Upper lobe of left lung (tissue), 6 donors: Measurements from ENCODE around the gene ERLIN1. TPM values are rescaled to one million over a fixed set of nuclear protein-coding genes. Genes with fewer than 3 reads are reported as not detected.

Experiments
- ATAC-seq, 2 donors: fragments of 200-7000 bp; cut with Tn5 transposase; one replicate each; pipeline ENCODE4 v1.9.1; 2022; ENCODE audit warnings: mild to moderate bottlenecking in 2 of 2, moderate library complexity in 2 of 2; ENCODE audit not compliant: low FRiP score in 2 of 2
- DNase-seq, 2 donors: peaks; one replicate each; pipeline ENCODE4 v3.0.0-alpha.2; 2019 to 2020
- H3K27ac ChIP-seq, 4 donors: fragments of 200-600 bp; sonication (generic); one replicate each; pipeline ENCODE4 v1.5.1; 2016 to 2019
- H3K27me3 ChIP-seq, 4 donors: fragments of 200-600 bp; sonication (generic); one replicate each; pipeline ENCODE4 v1.5.1; 2017 to 2019
- H3K36me3 ChIP-seq, 4 donors: fragments of 200-600 bp; sonication (generic); one replicate each; pipeline ENCODE4 v1.5.1; 2016 to 2019
- H3K4me1 ChIP-seq, 4 donors: fragments of 200-600 bp; sonication (generic); one replicate each; pipeline ENCODE4 v1.5.1; 2018 to 2019
- H3K4me3 ChIP-seq, 4 donors: fragments of 200-600 bp; sonication (generic); one replicate each; pipeline ENCODE4 v1.5.1; 2017 to 2019; ENCODE audit warnings: mild to moderate bottlenecking in 2 of 4, moderate library complexity in 1 of 4
- H3K9me3 ChIP-seq, 4 donors: fragments of 200-600 bp; sonication (generic); one replicate each; pipeline ENCODE4 v1.5.1; 2018 to 2019
- CTCF ChIP-seq, 6 experiments: fragments of 450-650 bp in 4 of 6; fragments of 200-600 bp in 2 of 6; sonication (generic) in 2 of 6; IDR thresholded peaks; one replicate each; pipeline ENCODE4 v1.5.1; 2016 to 2019; ENCODE audit warnings: antibody characterized with exemption in 6 of 6
- EP300 ChIP-seq, 4 donors: sonication (generic); formaldehyde crosslinking; IDR thresholded peaks; one replicate each; pipeline ENCODE4 v1.5.1; 2017; ENCODE audit warnings: antibody characterized with exemption in 4 of 4, control low read depth in 2 of 4
- POLR2A ChIP-seq, 4 donors: fragments of 450-650 bp; IDR thresholded peaks; one replicate each; pipeline ENCODE4 v1.5.1; 2016 to 2017; ENCODE audit warnings: antibody characterized with exemption in 4 of 4, mild to moderate bottlenecking in 2 of 4
- POLR2AphosphoS5 ChIP-seq, 2 donors: sonication (generic); formaldehyde crosslinking; IDR thresholded peaks; one replicate each; pipeline ENCODE4 v1.5.1; 2017; ENCODE audit warnings: antibody characterized with exemption in 2 of 2
- WGBS, 2 donors: methylation state at CpG; one replicate each; pipeline ENCODE4 v1.1.5; 2017 to 2018; 5-methylcytosine and 5-hydroxymethylcytosine counted together
- total RNA-seq, 6 donors: library from RNA; depleted of rRNA in 4 of 6; stranded (reverse); fragments of >200 nt in 4 of 6; gene quantifications; one replicate each; pipeline versions ENCODE4 v1.1.0 to v1.2.1, GENCODE V29; 2016 to 2021
- donor health status: DM: no; HTN: no; CAD: no; lungs with moderate emphysema.
- donor health status: DM: no; HTN: yes; CAD: no; lungs with severe emphysema.

ERLIN1 gene
- total RNA-seq, 6 donors from 2014 or later: 9.4 to 40.7 (median 24.4) TPM

GRCh38 chr10:100222529-100222928, 36.7 kb upstream of the ERLIN1 start:
- no peak for ATAC-seq
- H3K4me3 ChIP-seq: no peak overlapping the region
- H3K27me3 ChIP-seq: no peaks in the 10 kb centered on the region
- TF ChIP-seq EP300 (IDR thresholded peaks at IDR 0.05): no peak
- no peak for TF ChIP-seq POLR2A (IDR thresholded peaks at IDR 0.05)
- TF ChIP-seq CTCF (IDR thresholded peaks at IDR 0.05): no peak
- no peak for TF ChIP-seq POLR2AphosphoS5 (IDR thresholded peaks at IDR 0.05)
- no peaks in the 10 kb centered on the region for H3K9me3 ChIP-seq
- H3K27ac ChIP-seq: no peak overlapping the region
- no peaks in the 10 kb centered on the region for H3K4me1 ChIP-seq
- 96 to 100% methylated on average over 2 of the region's 2 CpGs for WGBS, 2 donors
- DNase-seq: no peak
- peaks cover 17 to 81% (median 48%) of the 10 kb centered on the region in 4 donors for H3K36me3 ChIP-seq

- DNase-seq (no peak), ATAC-seq (no peak)
- Histone ChIP-seq H3K27ac (no peak overlapping the region), H3K4me1 (no peaks in the 10 kb centered on the region), H3K27me3 (no peaks in the 10 kb centered on the region), H3K36me3 (peaks cover 25 to 93% (median 46%) of the 10 kb centered on the region in 4 donors), H3K4me3 (no peak overlapping the region), H3K9me3 (no peaks in the 10 kb centered on the region)
- 93 to 98% methylated on average over 2 of the region's 2 CpGs for WGBS, 2 donors
- TF ChIP-seq EP300 (IDR thresholded peaks at IDR 0.05) (no peak), POLR2AphosphoS5 (IDR thresholded peaks at IDR 0.05) (no peak), CTCF (IDR thresholded peaks at IDR 0.05) (no peak), POLR2A (IDR thresholded peaks at IDR 0.05) (no peak)
Measured at GRCh38 chr10:100216006-100216405, 30.2 kb upstream of the ERLIN1 start.

- Histone ChIP-seq H3K27me3 (no peaks in the 10 kb centered on the region), H3K9me3 (no peaks in the 10 kb centered on the region), H3K4me1 (no peaks in the 10 kb centered on the region), H3K27ac (no peak overlapping the region), H3K36me3 (peaks cover 25 to 81% (median 40%) of the 10 kb centered on the region in 4 donors), H3K4me3 (no peak overlapping the region)
- ATAC-seq: no peak
- WGBS, 2 donors: 83 to 91% methylated on average over 7 of the region's 7 CpGs
- no peak for TF ChIP-seq EP300 (IDR thresholded peaks at IDR 0.05)
- TF ChIP-seq POLR2A (IDR thresholded peaks at IDR 0.05): no peak
- no peak for TF ChIP-seq CTCF (IDR thresholded peaks at IDR 0.05)
- no peak for TF ChIP-seq POLR2AphosphoS5 (IDR thresholded peaks at IDR 0.05)
- DNase-seq: no peak
Measured at GRCh38 chr10:100209303-100209702, 23.5 kb upstream of the ERLIN1 start.

GRCh38 chr10:100208276-100208675, 22.4 kb upstream of the ERLIN1 start:
- no peak for ATAC-seq
- WGBS, 2 donors: 88 to 93% methylated on average over 9 of the region's 9 CpGs
- no peak for DNase-seq
- Histone ChIP-seq H3K36me3 (peaks cover 25 to 81% (median 45%) of the 10 kb centered on the region in 4 donors), H3K27ac (no peak overlapping the region), H3K27me3 (no peaks in the 10 kb centered on the region), H3K9me3 (no peaks in the 10 kb centered on the region), H3K4me1 (no peaks in the 10 kb centered on the region), H3K4me3 (no peak overlapping the region)
- TF ChIP-seq POLR2A (IDR thresholded peaks at IDR 0.05) (no peak), POLR2AphosphoS5 (IDR thresholded peaks at IDR 0.05) (no peak), EP300 (IDR thresholded peaks at IDR 0.05) (no peak), CTCF (IDR thresholded peaks at IDR 0.05) (no peak)

- H3K4me1 ChIP-seq: no peaks in the 10 kb centered on the region
- 95 to 96% methylated on average over 2 of the region's 2 CpGs for WGBS, 2 donors
- TF ChIP-seq POLR2A (IDR thresholded peaks at IDR 0.05) (no peak), POLR2AphosphoS5 (IDR thresholded peaks at IDR 0.05) (no peak), CTCF (IDR thresholded peaks at IDR 0.05) (no peak), EP300 (IDR thresholded peaks at IDR 0.05) (no peak)
- no peak overlapping the region for H3K27ac ChIP-seq
- H3K9me3 ChIP-seq: no peaks in the 10 kb centered on the region
- DNase-seq: no peak
- H3K27me3 ChIP-seq: no peaks in the 10 kb centered on the region
- no peak for ATAC-seq
- H3K36me3 ChIP-seq: peaks cover 14 to 93% (median 59%) of the 10 kb centered on the region in 4 donors
- H3K4me3 ChIP-seq: no peak overlapping the region
Measured at GRCh38 chr10:100204370-100204769, 18.5 kb upstream of the ERLIN1 start.
